ENCODE results near the gene LRMDA. TPM values are rescaled to one million over a fixed set of nuclear protein-coding genes. Genes with fewer than 3 reads are reported as not detected.

LRMDA gene
- total and polyA plus RNA-seq, 4 experiments from 2014 or later, result not detected

DNA sequence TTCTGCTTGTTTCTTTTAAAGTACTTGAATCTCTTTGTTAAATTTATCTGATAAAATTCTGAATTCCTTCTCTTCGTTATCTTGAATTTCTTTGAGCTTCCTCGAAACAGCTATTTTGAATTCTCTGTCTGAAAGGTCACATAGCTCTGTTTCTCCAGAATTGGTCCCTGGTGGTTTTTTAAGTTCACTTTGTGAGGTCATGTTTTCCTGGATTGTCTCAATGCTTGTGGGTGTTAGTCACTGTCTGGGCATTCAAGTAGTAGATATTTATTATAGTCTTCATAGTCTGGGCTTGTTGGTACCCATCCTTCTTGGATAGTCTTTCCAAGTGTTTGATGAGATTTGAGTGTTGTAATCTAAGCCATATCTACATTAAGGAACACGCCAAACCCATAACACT is 1060.6 kb downstream of the LRMDA start:
- CTCF ChIA-PET (ENCODE audit: partially characterized antibody), result no interaction called here
- intact Hi-C loops (cut with micrococcal nuclease), result no loop called here
- Histone ChIP-seq H3K4me3 (ENCODE audit: low read length in 2 of 2) (no peak overlapping the region), H3K4me1 (ENCODE audit: insufficient read depth, low read length) (no peaks in the 10 kb centered on the region), H3K27ac (ENCODE audit: low read depth, low read length) (no peak overlapping the region), H3K9me3 (ENCODE audit: control insufficient read depth in 1 of 2, low read length in 2 of 2) (no peaks in the 10 kb centered on the region), H3K36me3 (ENCODE audit: insufficient read depth, low read length) (no peaks in the 10 kb centered on the region), H3K27me3 (ENCODE audit: insufficient read depth, low read length) (no peaks in the 10 kb centered on the region)
- Mint-ChIP-seq H3K4me3 (no peak overlapping the region), H3K9me3 (peaks cover 0 to 36% (median 17%) of the 10 kb centered on the region in 8 donors), H3K27me3 (no peaks in the 10 kb centered on the region), H3K4me1 (no peaks in the 10 kb centered on the region), H3K27ac (no peak overlapping the region), H3K36me3 (no peaks in the 10 kb centered on the region)
- no peak for DNase-seq
- POLR2A ChIA-PET (ENCODE audit: partially characterized antibody), result no interaction called here

DNA sequence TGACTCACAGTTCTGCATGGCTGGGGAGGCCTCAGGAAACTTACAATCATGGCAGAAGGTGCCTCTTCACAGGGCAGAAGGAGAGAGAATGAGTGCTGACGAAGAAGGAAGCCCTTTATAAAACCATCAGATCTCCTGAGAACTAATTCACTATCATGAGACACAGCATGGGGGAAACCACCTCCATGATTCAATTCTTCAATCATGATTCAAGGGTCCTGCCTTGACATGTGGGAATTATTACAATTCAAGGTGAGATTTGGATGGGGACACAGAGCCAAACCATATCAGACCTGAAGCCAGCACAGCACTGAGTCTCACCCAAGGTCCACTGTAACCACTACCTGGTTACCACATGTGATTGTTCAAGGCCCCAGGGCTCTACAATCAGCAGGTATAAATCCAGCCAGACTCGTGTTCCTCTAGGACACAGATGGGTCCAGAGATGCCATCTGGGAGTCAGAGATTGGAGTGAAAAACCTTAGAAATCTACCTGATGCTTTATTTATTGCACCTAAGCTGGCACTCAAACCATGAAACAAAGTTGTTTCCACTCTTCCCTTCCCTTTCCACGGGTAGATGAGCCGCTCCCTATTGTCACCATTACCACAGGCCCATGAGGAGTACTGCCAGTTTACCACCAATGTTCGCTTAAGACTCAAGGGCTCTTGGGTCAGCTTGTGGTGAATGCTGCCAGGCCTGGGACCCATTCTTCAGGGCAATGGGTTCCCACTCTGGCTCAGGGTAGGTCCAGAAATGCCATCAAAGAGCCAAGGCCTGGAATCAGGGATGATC is 1061.5 kb downstream of the LRMDA start:
- no peaks in the 10 kb centered on the region for H3K9me3 ChIP-seq (ENCODE audit: control insufficient read depth in 1 of 2, low read length in 2 of 2)
- DNase-seq, result no peak
- no peaks in the 10 kb centered on the region for H3K27me3 ChIP-seq (ENCODE audit: insufficient read depth, low read length)
- Mint-ChIP-seq H3K4me3 (no peak overlapping the region), H3K36me3 (no peaks in the 10 kb centered on the region), H3K27ac (no peak overlapping the region), H3K4me1 (no peaks in the 10 kb centered on the region), H3K27me3 (no peaks in the 10 kb centered on the region), H3K9me3 (peaks cover 0 to 29% (median 14%) of the 10 kb centered on the region in 8 donors)
- POLR2A ChIA-PET (ENCODE audit: partially characterized antibody), result no interaction called here
- H3K27ac ChIP-seq (ENCODE audit: low read depth, low read length), result no peak overlapping the region
- intact Hi-C loops (cut with micrococcal nuclease), result no loop called here
- CTCF ChIA-PET (ENCODE audit: partially characterized antibody), result interaction anchor here (1.2 kb wide), 1 partner anchor 12 kb away, joined by 3 read pairs; no protein-coding TSS in a partner anchor
- no peaks in the 10 kb centered on the region for H3K36me3 ChIP-seq (ENCODE audit: insufficient read depth, low read length)
- H3K4me1 ChIP-seq (ENCODE audit: insufficient read depth, low read length), result no peaks in the 10 kb centered on the region
- H3K4me3 ChIP-seq (ENCODE audit: low read length in 2 of 2), result no peak overlapping the region

GRCh38 chr10:76497666-76498065 is 1066.2 kb downstream of the LRMDA start:
- H3K36me3 ChIP-seq (ENCODE audit: insufficient read depth, low read length), result no peaks in the 10 kb centered on the region
- ChIA-PET CTCF (ENCODE audit: partially characterized antibody) (no interaction called here), POLR2A (ENCODE audit: partially characterized antibody) (no interaction called here)
- intact Hi-C loops (cut with micrococcal nuclease), result no loop called here
- H3K4me3 Mint-ChIP-seq, result no peak overlapping the region
- H3K36me3 Mint-ChIP-seq, result no peaks in the 10 kb centered on the region
- no peaks in the 10 kb centered on the region for H3K4me1 Mint-ChIP-seq
- no peaks in the 10 kb centered on the region for H3K27me3 Mint-ChIP-seq
- no peaks in the 10 kb centered on the region for H3K4me1 ChIP-seq (ENCODE audit: insufficient read depth, low read length)
- H3K4me3 ChIP-seq (ENCODE audit: low read length in 2 of 2), result no peak overlapping the region
- H3K27ac ChIP-seq (ENCODE audit: low read depth, low read length), result no peak overlapping the region
- DNase-seq, result no peak
- peaks cover 0 to 12% (median 2%) of the 10 kb centered on the region in 8 donors for H3K9me3 Mint-ChIP-seq
- no peaks in the 10 kb centered on the region for H3K27me3 ChIP-seq (ENCODE audit: insufficient read depth, low read length)
- no peaks in the 10 kb centered on the region for H3K9me3 ChIP-seq (ENCODE audit: control insufficient read depth in 1 of 2, low read length in 2 of 2)
- no peak overlapping the region for H3K27ac Mint-ChIP-seq

- Mint-ChIP-seq H3K36me3 (no peaks in the 10 kb centered on the region), H3K4me1 (no peaks in the 10 kb centered on the region), H3K9me3 (peaks cover 5 to 34% (median 15%) of the 10 kb centered on the region in 8 donors), H3K27ac (no peak overlapping the region), H3K4me3 (no peak overlapping the region), H3K27me3 (no peaks in the 10 kb centered on the region)
- ChIA-PET CTCF (ENCODE audit: partially characterized antibody) (interaction anchor here (0.8 kb wide), 1 partner anchor 12 kb away, joined by 3 read pairs; no protein-coding TSS in a partner anchor), POLR2A (ENCODE audit: partially characterized antibody) (no interaction called here)
- no peak overlapping the region for H3K27ac ChIP-seq (ENCODE audit: low read depth, low read length)
- no peaks in the 10 kb centered on the region for H3K4me1 ChIP-seq (ENCODE audit: insufficient read depth, low read length)
- no peaks in the 10 kb centered on the region for H3K9me3 ChIP-seq (ENCODE audit: control insufficient read depth in 1 of 2, low read length in 2 of 2)
- H3K36me3 ChIP-seq (ENCODE audit: insufficient read depth, low read length), result no peaks in the 10 kb centered on the region
- H3K4me3 ChIP-seq (ENCODE audit: low read length in 2 of 2), result no peak overlapping the region
- intact Hi-C loops (cut with micrococcal nuclease), result loop anchor here (1.0 kb wide), 1 partner anchor 10 kb away; no protein-coding TSS in a partner anchor
- no peaks in the 10 kb centered on the region for H3K27me3 ChIP-seq (ENCODE audit: insufficient read depth, low read length)
- DNase-seq, result no peak
Observed at GRCh38 chr10:76504823-76505222, 1073.4 kb downstream of the LRMDA start.

- ChIA-PET POLR2A (ENCODE audit: partially characterized antibody) (no interaction called here), CTCF (ENCODE audit: partially characterized antibody) (no interaction called here)
- Mint-ChIP-seq H3K9me3 (peaks cover 4 to 26% (median 11%) of the 10 kb centered on the region in 8 donors), H3K36me3 (no peaks in the 10 kb centered on the region), H3K4me3 (no peak overlapping the region), H3K27ac (no peak overlapping the region), H3K4me1 (no peaks in the 10 kb centered on the region), H3K27me3 (no peaks in the 10 kb centered on the region)
- intact Hi-C loops (cut with micrococcal nuclease), result no loop called here
- H3K27me3 ChIP-seq (ENCODE audit: insufficient read depth, low read length), result no peaks in the 10 kb centered on the region
- H3K4me1 ChIP-seq (ENCODE audit: insufficient read depth, low read length), result no peaks in the 10 kb centered on the region
- no peaks in the 10 kb centered on the region for H3K36me3 ChIP-seq (ENCODE audit: insufficient read depth, low read length)
- no peaks in the 10 kb centered on the region for H3K9me3 ChIP-seq (ENCODE audit: control insufficient read depth in 1 of 2, low read length in 2 of 2)
- no peak for DNase-seq
- H3K27ac ChIP-seq (ENCODE audit: low read depth, low read length), result no peak overlapping the region
- no peak overlapping the region for H3K4me3 ChIP-seq (ENCODE audit: low read length in 2 of 2)
Observed at GRCh38 chr10:76509446-76509845, 1078.0 kb downstream of the LRMDA start.

DNA sequence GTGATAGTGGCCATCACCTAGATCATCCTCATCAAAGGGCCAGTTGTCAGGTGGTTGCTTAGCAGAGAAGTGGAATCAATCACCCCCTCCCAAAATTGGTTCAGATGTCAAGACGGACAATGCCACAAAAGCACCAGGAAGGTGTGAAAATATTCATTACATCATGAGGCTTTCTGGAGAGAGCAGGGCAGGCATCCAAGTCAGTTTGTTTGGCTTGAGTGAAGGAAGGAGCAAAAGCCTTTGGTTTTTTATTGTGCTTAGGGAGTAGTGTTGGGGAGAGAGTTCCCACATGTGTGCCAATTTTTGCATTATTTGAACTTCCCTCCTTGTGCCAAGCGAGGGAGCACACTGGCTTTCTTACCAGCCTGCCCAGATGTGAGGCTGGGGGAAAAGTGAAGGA is 1082.9 kb downstream of the LRMDA start:
- no peak overlapping the region for H3K4me3 Mint-ChIP-seq
- H3K4me1 Mint-ChIP-seq, result no peaks in the 10 kb centered on the region
- POLR2A ChIA-PET (ENCODE audit: partially characterized antibody), result no interaction called here
- no peaks in the 10 kb centered on the region for H3K27me3 Mint-ChIP-seq
- CTCF ChIA-PET (ENCODE audit: partially characterized antibody), result no interaction called here
- no peaks in the 10 kb centered on the region for H3K36me3 Mint-ChIP-seq
- DNase-seq, result no peak
- H3K27ac Mint-ChIP-seq, result no peak overlapping the region
- Histone ChIP-seq H3K4me3 (ENCODE audit: low read length in 2 of 2) (no peak overlapping the region), H3K27me3 (ENCODE audit: insufficient read depth, low read length) (no peaks in the 10 kb centered on the region), H3K9me3 (ENCODE audit: control insufficient read depth in 1 of 2, low read length in 2 of 2) (no peaks in the 10 kb centered on the region), H3K27ac (ENCODE audit: low read depth, low read length) (no peak overlapping the region), H3K36me3 (ENCODE audit: insufficient read depth, low read length) (no peaks in the 10 kb centered on the region), H3K4me1 (ENCODE audit: insufficient read depth, low read length) (no peaks in the 10 kb centered on the region)
- H3K9me3 Mint-ChIP-seq, result peaks cover 0 to 6% (median 0%) of the 10 kb centered on the region in 8 donors
- intact Hi-C loops (cut with micrococcal nuclease), result no loop called here

DNA sequence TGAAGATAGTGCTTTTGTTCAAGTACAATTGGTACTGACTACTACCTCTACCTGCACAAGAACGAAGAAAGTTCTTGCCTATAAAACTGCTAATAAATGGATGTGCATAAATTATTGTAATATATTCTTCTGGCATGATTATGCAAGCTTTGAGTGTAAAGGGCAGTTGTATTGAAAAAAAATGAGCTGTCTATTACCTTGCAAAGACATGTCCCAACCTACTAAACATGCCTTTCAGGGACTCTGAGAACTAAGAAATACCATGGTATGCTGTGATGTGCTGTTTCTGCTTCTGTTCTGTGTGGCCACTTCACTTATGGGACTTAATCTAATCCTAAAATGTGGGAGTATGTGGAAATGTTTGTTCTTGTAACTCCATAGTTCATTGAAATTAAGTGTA is 1083.4 kb downstream of the LRMDA start:
- Mint-ChIP-seq H3K4me3 (no peak overlapping the region), H3K4me1 (no peaks in the 10 kb centered on the region), H3K9me3 (peaks cover 0 to 6% (median 0%) of the 10 kb centered on the region in 8 donors), H3K27ac (no peak overlapping the region), H3K27me3 (no peaks in the 10 kb centered on the region), H3K36me3 (no peaks in the 10 kb centered on the region)
- POLR2A ChIA-PET (ENCODE audit: partially characterized antibody), result no interaction called here
- Histone ChIP-seq H3K27me3 (ENCODE audit: insufficient read depth, low read length) (no peaks in the 10 kb centered on the region), H3K4me3 (ENCODE audit: low read length in 2 of 2) (no peak overlapping the region), H3K4me1 (ENCODE audit: insufficient read depth, low read length) (no peaks in the 10 kb centered on the region), H3K9me3 (ENCODE audit: control insufficient read depth in 1 of 2, low read length in 2 of 2) (no peaks in the 10 kb centered on the region), H3K27ac (ENCODE audit: low read depth, low read length) (no peak overlapping the region), H3K36me3 (ENCODE audit: insufficient read depth, low read length) (no peaks in the 10 kb centered on the region)
- intact Hi-C loops (cut with micrococcal nuclease), result no loop called here
- no peak for DNase-seq
- CTCF ChIA-PET (ENCODE audit: partially characterized antibody), result no interaction called here
